Measurements from ENCODE around the gene STEAP3. TPM values are rescaled to one million over a fixed set of nuclear protein-coding genes. Genes with fewer than 3 reads are reported as not detected.

The STEAP3 gene
- total and polyA plus RNA-seq, 8 donors = 2.9 to 56.7 (median 12.6) TPM

- Histone ChIP-seq H3K27me3 (no peaks in the 10 kb centered on the region), H3K9me3 (no peaks in the 10 kb centered on the region), H3K36me3 (no peaks in the 10 kb centered on the region), H3K4me1 (peaks cover 6 to 35% (median 25%) of the 10 kb centered on the region in 4 donors), H3K4me3 (no peak overlapping the region), H3K27ac (no peak overlapping the region)
- intact Hi-C loops (cut with DNase I; ENCODE audit: low total_unique reads) = no loop called here
- TF ChIP-seq EP300 (IDR thresholded peaks at IDR 0.05) (no peak), CTCF (IDR thresholded peaks at IDR 0.05) (no peak), POLR2A (IDR thresholded peaks at IDR 0.05) (no peak), POLR2AphosphoS5 (IDR thresholded peaks at IDR 0.05) (no peak)
- peak in 1 of 2 donors; percentile 34 for DNase-seq
- 75 to 89% (median 80%) methylated on average over 12 to 13 of the region's 13 CpGs for WGBS, 5 donors
These were observed 10.7 kb downstream of the STEAP3 start for GRCh38 chr2:119234021-119235019.

- Histone ChIP-seq H3K4me1 (peaks cover 25 to 54% (median 48%) of the 10 kb centered on the region in 4 donors), H3K36me3 (no peaks in the 10 kb centered on the region), H3K4me3 (no peak overlapping the region), H3K27ac (no peak overlapping the region), H3K27me3 (no peaks in the 10 kb centered on the region), H3K9me3 (no peaks in the 10 kb centered on the region)
- WGBS, 5 donors = 80 to 96% (median 83%) methylated on average over 1 of the region's 1 CpG
- intact Hi-C loops (cut with DNase I; ENCODE audit: low total_unique reads) = no loop called here
- DNase-seq = no peak
- no peak for TF ChIP-seq EP300 (IDR thresholded peaks at IDR 0.05)
- no peak for TF ChIP-seq POLR2AphosphoS5 (IDR thresholded peaks at IDR 0.05)
- TF ChIP-seq POLR2A (IDR thresholded peaks at IDR 0.05) = no peak
- TF ChIP-seq CTCF (IDR thresholded peaks at IDR 0.05) = no peak
These were observed 13.2 kb downstream of the STEAP3 start for GRCh38 chr2:119236796-119237195.

GRCh38 chr2:119240311-119241204, 16.9 kb downstream of the STEAP3 start:
- H3K27me3 ChIP-seq = no peaks in the 10 kb centered on the region
- peak overlapping the region in 4 of 5 donors; percentile 34 to 64 (median 58) for H3K27ac ChIP-seq
- DNase-seq = peak; percentile 56 to 80
- intact Hi-C loops (cut with DNase I; ENCODE audit: low total_unique reads) = no loop called here
- no peak overlapping the region for H3K4me3 ChIP-seq
- peaks cover 19 to 39% (median 31%) of the 10 kb centered on the region in 4 donors for H3K4me1 ChIP-seq
- TF ChIP-seq EP300 (IDR thresholded peaks at IDR 0.05) = no peak
- TF ChIP-seq POLR2AphosphoS5 (IDR thresholded peaks at IDR 0.05) = no peak
- TF ChIP-seq POLR2A (IDR thresholded peaks at IDR 0.05) = no peak
- no peak for TF ChIP-seq CTCF (IDR thresholded peaks at IDR 0.05)
- H3K9me3 ChIP-seq = peaks cover 0 to 2% (median 0%) of the 10 kb centered on the region in 4 donors
- peaks cover 0 to 4% (median 2%) of the 10 kb centered on the region in 4 donors for H3K36me3 ChIP-seq
- 42 to 56% (median 46%) methylated on average over 13 to 15 of the region's 15 CpGs for WGBS, 5 donors

- no peak for DNase-seq
- peak overlapping the region in 3 of 5 donors; percentile 32 to 64 (median 61) for H3K27ac ChIP-seq
- TF ChIP-seq CTCF (IDR thresholded peaks at IDR 0.05) = no peak
- no peak for TF ChIP-seq POLR2A (IDR thresholded peaks at IDR 0.05)
- no peak for TF ChIP-seq POLR2AphosphoS5 (IDR thresholded peaks at IDR 0.05)
- TF ChIP-seq EP300 (IDR thresholded peaks at IDR 0.05) = no peak
These were observed 17.5 kb downstream of the STEAP3 start for GRCh38 chr2:119241205-119241532.

More at GRCh38 chr2:119241205-119241532, 17.5 kb downstream of the STEAP3 start:
- intact Hi-C loops (cut with DNase I; ENCODE audit: low total_unique reads) = no loop called here
- no peak overlapping the region for H3K4me3 ChIP-seq
- H3K27me3 ChIP-seq = no peaks in the 10 kb centered on the region
- H3K9me3 ChIP-seq = peaks cover 0 to 5% (median 2%) of the 10 kb centered on the region in 4 donors
- 34 to 64% (median 54%) methylated on average over 5 of the region's 5 CpGs for WGBS, 5 donors
- H3K4me1 ChIP-seq = peaks cover 19 to 42% (median 31%) of the 10 kb centered on the region in 4 donors
- H3K36me3 ChIP-seq = peaks cover 0 to 10% (median 7%) of the 10 kb centered on the region in 4 donors
